Chondrocyte (in vitro differentiated cells): ENCODE measurements around the gene MGST2. TPM values are rescaled to one million over a fixed set of nuclear protein-coding genes. Genes with fewer than 3 reads are reported as not detected.
A peak's percentile ranks its signal among the peaks of the same experiment; 100 is the strongest.
"Not testable (repeated sequence)": the region's sequence is repeated elsewhere in the genome, so short reads cannot be mapped to it uniquely, and the experiment has no call there.

Experiments
- DNase-seq: peaks from one replicate; pipeline ENCODE4 v3.0.0; 2021; ENCODE audit warnings: mixed read lengths, low spot score
- H3K27ac Mint-ChIP-seq: one replicate; pipeline ENCODE4 v1.8.0; 2021; ENCODE audit warnings: mild to moderate bottlenecking, moderate library complexity, mixed read lengths; ENCODE audit not compliant: unreplicated experiment
- H3K27me3 Mint-ChIP-seq: 2 replicates; pipeline ENCODE4 v1.8.0; 2021; ENCODE audit warnings: low read depth, mixed read lengths
- H3K36me3 Mint-ChIP-seq: 2 replicates; pipeline ENCODE4 v1.8.0; 2021; ENCODE audit warnings: low read depth, mixed read lengths
- H3K4me1 Mint-ChIP-seq: 2 replicates; pipeline ENCODE4 v1.8.0; 2021; ENCODE audit warnings: low read depth, mild to moderate bottlenecking, mixed read lengths
- H3K4me3 Mint-ChIP-seq: one replicate; pipeline ENCODE4 v1.8.0; 2021; ENCODE audit warnings: mild to moderate bottlenecking, moderate library complexity, mixed read lengths; ENCODE audit not compliant: unreplicated experiment
- H3K9me3 Mint-ChIP-seq: 2 replicates; pipeline ENCODE4 v1.8.0; 2021; ENCODE audit warnings: low read depth, mixed read lengths
- total RNA-seq: library from RNA; stranded (reverse); gene quantifications from 3 replicates; pipeline ENCODE4 v1.2.1, GENCODE V29; 2021
- TF ChIP-seq, protein P1 (sequence below): fragments of 200-600 bp; sonication (generic); IDR thresholded peaks from 2 replicates; pipeline ENCODE4 v1.5.0; 2021; ENCODE audit warnings: antibody characterized with exemption, mild to moderate bottlenecking, moderate library complexity

The MGST2 gene
- total RNA-seq, 1 donor from 2014 or later: 23.7 TPM

DNA sequence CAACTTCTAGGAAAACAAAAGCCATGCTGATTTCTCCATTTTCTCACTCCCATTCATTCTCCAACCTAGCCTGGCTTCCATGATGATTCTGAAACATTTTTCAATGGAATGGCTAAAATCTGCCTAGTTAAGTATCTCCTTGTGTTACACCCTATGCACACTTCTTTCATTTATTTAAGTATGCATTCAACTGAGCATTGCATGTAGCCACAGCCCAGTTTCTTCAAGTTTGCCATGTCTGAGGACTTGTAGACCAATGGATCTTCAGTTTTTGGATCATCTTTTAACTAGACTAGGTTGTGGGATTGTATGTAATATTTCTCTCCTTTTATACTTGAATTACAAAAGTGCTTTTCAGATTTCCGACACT, 35.5 kb upstream of the MGST2 start:
- DNase-seq: no peak
- no peak overlapping the region for H3K4me3 Mint-ChIP-seq
- H3K36me3 Mint-ChIP-seq: peaks cover 2% of the 10 kb centered on the region
- H3K9me3 Mint-ChIP-seq: peaks cover 2% of the 10 kb centered on the region
- TF ChIP-seq, protein P1, sequence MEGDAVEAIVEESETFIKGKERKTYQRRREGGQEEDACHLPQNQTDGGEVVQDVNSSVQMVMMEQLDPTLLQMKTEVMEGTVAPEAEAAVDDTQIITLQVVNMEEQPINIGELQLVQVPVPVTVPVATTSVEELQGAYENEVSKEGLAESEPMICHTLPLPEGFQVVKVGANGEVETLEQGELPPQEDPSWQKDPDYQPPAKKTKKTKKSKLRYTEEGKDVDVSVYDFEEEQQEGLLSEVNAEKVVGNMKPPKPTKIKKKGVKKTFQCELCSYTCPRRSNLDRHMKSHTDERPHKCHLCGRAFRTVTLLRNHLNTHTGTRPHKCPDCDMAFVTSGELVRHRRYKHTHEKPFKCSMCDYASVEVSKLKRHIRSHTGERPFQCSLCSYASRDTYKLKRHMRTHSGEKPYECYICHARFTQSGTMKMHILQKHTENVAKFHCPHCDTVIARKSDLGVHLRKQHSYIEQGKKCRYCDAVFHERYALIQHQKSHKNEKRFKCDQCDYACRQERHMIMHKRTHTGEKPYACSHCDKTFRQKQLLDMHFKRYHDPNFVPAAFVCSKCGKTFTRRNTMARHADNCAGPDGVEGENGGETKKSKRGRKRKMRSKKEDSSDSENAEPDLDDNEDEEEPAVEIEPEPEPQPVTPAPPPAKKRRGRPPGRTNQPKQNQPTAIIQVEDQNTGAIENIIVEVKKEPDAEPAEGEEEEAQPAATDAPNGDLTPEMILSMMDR: no peak
- peaks cover 2% of the 10 kb centered on the region for H3K4me1 Mint-ChIP-seq
- peaks cover 18% of the 10 kb centered on the region for H3K27me3 Mint-ChIP-seq
- no peak overlapping the region for H3K27ac Mint-ChIP-seq

DNA sequence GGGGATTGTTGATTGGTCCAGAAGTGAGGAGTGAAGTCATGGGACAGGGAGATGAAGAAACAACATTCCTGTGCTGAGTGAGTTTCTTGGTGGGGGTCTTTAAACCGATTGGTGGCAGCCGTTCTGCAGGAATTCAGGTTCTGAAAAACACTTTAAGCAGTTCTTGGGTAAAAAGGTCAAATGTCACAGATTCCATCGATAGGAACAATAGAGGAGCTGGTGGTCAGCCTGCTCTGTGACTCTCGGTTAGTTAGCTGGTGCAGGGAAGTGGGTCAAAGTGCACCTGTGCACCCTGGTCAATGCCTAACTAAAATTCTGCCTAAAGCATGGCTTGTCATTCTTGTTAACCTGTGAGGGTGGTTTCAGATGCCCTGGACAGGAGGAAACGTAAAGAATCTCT, 34.6 kb upstream of the MGST2 start:
- TF ChIP-seq, protein P1: no peak
- Mint-ChIP-seq H3K27ac (no peak overlapping the region), H3K27me3 (peaks cover 18% of the 10 kb centered on the region), H3K9me3 (peaks cover 2% of the 10 kb centered on the region), H3K4me1 (peaks cover 2% of the 10 kb centered on the region), H3K4me3 (no peak overlapping the region), H3K36me3 (peaks cover 2% of the 10 kb centered on the region)
- no peak for DNase-seq

DNA sequence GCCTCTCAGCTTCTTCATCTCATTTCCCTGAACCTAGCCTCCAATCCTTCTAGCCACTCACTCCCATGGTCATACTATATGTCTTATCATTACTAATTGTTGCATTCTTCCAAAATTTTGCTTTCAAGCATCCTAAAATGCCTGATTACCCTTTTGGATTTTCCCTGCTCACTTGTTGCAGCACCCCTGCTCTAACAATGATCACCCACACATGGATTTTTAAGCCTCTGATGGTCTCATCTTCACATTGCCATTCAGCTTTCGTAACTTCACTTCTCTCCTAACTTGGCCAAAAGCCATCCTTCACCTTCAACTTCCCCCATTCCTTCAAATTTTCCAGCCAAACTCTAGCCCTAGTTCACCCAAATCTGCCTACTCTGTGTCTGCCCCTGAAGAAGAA, 33.8 kb upstream of the MGST2 start:
- TF ChIP-seq, protein P1: no peak
- no peaks in the 10 kb centered on the region for H3K9me3 Mint-ChIP-seq
- H3K27ac Mint-ChIP-seq: no peak overlapping the region
- H3K27me3 Mint-ChIP-seq: peaks cover 18% of the 10 kb centered on the region
- H3K36me3 Mint-ChIP-seq: peaks cover 2% of the 10 kb centered on the region
- no peak overlapping the region for H3K4me3 Mint-ChIP-seq
- DNase-seq: no peak
- peaks cover 2% of the 10 kb centered on the region for H3K4me1 Mint-ChIP-seq

DNA sequence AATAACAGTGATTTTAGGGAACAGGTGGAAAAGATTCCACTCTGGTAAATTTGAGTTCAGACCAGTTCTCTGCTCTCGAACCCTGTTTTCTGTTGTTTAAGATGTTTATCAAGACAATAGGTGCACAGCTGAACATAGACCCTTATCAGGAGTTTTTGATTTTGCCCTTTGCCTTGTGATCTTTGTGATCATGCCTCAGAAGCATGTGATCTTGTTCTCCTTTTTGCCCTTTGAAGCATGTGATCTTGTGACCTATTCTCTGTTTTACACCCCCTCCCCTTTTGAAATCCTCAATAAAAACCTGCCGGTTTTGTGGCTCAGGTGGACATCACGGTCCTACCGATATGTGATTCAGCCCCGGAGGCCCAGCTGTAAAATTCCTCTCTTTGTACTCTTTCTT, 32.9 kb upstream of the MGST2 start:
- not testable (repeated sequence) for H3K9me3 Mint-ChIP-seq, H3K4me1 Mint-ChIP-seq, DNase-seq, H3K36me3 Mint-ChIP-seq, H3K4me3 Mint-ChIP-seq, H3K27ac Mint-ChIP-seq
- peaks cover 18% of the 10 kb centered on the region for H3K27me3 Mint-ChIP-seq

DNA sequence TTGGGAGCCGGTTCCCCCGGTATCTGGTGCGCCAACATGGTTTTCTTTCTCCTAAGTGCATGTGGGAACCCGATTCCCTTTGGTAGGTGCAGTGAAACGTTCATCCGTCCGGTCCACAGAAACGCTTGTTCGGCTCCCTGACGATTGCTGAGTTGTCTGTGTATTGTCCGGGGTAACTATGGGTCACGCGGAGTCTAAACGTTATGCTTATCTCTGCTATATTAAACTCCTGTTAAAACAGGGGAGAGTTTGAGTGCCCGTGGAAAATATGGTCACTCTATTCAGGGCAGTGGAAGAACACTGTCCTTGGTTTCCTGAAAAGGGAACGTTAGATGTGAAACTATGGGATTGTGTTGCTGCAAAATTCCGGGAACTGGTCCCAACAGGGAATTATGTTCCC, 32.4 kb upstream of the MGST2 start:
- TF ChIP-seq, protein P1: no peak
- peaks cover 17% of the 10 kb centered on the region for H3K27me3 Mint-ChIP-seq
- peaks cover 5% of the 10 kb centered on the region for H3K9me3 Mint-ChIP-seq
- no peak for DNase-seq
- no peak overlapping the region for H3K27ac Mint-ChIP-seq
- peaks cover 2% of the 10 kb centered on the region for H3K4me1 Mint-ChIP-seq
- no peak overlapping the region for H3K4me3 Mint-ChIP-seq
- peaks cover 2% of the 10 kb centered on the region for H3K36me3 Mint-ChIP-seq

DNA sequence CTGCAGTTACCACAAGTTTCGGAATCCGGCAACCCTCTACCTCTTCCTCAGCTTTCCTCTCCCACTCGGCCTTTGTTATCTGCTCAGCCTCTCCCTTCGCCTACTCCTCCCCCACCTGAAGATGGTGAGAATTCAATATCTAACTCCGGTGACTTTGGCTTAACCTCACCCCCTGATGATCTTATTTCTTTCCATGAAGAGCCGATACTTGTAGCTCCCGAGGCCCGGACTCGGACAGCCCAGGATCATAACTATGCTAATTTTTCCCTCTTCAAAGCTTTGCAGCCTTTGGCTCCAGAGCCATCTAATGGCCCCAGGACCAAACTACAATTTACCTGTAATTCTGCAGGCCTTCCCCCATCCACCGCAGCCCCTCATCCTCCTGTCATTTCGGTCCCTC, 32.0 kb upstream of the MGST2 start:
- peaks cover 2% of the 10 kb centered on the region for H3K4me1 Mint-ChIP-seq
- H3K27me3 Mint-ChIP-seq: peaks cover 14% of the 10 kb centered on the region
- DNase-seq: no peak
- H3K4me3 Mint-ChIP-seq: peak overlapping the region; percentile 23
- H3K36me3 Mint-ChIP-seq: peaks cover 5% of the 10 kb centered on the region
- no peak overlapping the region for H3K27ac Mint-ChIP-seq
- TF ChIP-seq, protein P1: peak; percentile 74
- peaks cover 9% of the 10 kb centered on the region for H3K9me3 Mint-ChIP-seq
